GM18505 (cell line): ENCODE results near the gene CACNA1C.

Experiments used
- ATAC-seq: cut with Tn5 transposase; IDR thresholded peaks from one replicate; pipeline ENCODE4 v1.9.1; 2021; ENCODE audit not compliant: unreplicated experiment
- POLR2A ChIP-seq: IDR thresholded peaks from 4 replicates; pipeline ENCODE4 v1.6.1; 2011; ENCODE audit warnings: borderline replicate concordance; ENCODE audit not compliant: insufficient read depth, insufficient read length; ENCODE audit errors: extremely low read depth

CACNA1C gene

DNA sequence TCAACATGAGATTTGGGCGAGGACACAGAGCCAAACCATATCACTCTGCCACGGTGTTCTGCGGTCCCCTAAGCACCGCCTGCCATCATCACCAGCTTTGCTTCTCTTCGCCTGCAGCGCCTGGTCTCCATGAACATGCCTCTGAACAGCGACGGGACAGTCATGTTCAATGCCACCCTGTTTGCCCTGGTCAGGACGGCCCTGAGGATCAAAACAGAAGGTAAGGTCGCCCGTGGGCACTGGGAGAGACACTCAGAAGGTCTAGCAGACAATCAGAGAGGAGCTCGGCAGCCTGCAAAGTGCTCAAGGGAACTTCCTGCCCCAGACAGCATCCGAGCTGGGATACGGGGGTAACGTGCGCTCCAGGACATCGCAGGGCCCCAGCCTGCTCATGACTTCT is 616.0 kb downstream of the CACNA1C start:
- TF ChIP-seq POLR2A = no peak
- ATAC-seq = no peak

DNA sequence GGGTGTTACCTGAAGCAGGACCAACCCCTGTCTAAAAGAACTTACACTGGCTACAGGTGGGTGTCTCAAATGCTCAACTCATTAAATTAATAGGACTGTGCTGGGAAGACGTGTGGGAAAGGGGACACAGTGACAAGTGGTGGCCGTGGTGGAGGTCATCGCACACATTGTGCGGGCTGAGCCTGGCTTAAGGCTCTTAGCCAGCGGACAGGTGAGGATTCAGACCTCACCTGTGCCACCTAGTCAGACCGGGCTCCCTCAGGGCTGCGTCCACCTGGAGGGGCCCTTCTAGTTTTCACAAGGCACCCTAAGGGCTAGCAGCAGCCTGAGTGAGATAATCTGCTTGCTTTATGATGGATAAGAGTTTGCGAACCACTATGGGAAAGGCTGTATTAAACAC is 616.8 kb downstream of the CACNA1C start:
- no peak for TF ChIP-seq POLR2A
- no peak for ATAC-seq

DNA sequence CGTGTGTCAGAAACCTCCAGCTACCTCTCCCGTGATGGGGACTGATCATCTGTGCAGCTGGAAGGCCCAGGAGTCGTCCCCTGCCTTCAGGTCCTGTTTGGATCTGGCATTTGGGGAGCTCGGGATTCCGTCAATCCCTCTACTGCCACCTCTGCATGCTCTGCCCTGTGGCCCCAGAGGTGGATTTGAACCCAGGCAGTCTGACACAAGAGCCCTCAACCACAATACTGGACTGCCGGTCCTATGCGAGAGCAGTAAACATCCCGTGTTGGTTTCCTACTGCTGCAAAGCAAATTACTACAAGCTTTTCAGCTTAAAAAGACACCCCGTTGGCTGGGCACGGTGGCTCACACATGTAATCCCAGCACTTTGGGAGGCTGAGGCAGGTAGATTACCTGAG is 620.1 kb downstream of the CACNA1C start:
- TF ChIP-seq POLR2A = no peak
- no peak for ATAC-seq

DNA sequence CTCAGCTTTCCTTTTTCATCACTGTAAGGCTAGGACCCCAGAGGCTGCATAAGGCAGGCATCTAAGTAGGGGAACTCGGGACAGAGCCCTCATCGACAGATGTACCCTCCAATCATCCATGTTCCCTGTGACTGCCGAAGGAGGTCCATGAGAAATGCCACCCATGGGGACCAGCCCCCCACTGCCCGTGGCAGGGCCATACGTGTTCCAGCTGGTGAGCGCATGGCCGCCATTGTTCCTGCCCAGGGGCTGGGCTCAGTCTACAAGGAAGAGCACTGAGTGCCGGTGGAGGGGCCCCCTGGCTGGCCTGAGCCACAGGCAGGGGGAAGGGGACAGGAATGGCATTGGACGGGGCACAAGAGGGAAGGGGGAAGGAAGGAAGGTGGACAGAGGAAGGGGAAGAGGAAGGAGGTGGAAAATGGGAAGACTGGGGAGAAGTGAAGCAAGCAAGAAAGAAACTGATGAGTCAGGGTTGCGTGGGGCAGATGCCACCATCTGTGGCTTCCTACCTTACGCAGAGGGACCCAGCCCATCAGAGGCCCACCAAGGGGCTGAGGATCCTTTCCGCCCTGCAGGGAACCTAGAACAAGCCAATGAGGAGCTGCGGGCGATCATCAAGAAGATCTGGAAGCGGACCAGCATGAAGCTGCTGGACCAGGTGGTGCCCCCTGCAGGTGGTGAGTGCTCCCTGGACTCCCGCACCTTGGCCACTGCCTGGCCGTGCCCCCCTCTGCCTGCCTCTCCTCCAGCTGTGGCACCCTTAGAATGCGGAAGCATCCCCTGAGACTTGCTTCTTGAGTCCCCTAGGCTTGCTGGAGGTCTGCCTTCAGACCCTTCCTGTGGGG is 621.4 kb downstream of the CACNA1C start:
- ATAC-seq = no peak

DNA sequence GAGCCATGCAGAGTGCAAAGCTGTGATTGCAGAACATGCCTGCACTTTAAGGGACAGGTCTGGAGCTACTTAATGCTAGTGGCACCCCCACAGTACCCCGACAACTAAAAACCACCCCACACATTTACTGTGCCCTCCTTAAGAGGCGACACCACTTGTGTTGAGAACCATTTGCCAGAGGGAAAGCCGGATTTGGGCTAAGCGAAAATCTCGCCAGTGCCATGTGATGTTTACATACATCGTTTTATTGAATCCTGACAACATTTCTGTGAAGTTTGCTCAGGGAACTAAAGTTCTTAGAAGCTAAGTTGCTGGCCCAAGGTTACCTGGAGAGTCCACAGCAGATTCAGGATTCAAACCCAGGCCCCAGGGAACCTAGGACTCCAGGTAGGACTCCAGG is 623.0 kb downstream of the CACNA1C start:
- no peak for ATAC-seq
- no peak for TF ChIP-seq POLR2A

More for the DNA sequence above, 621.4 kb downstream of the CACNA1C start:
- no peak for TF ChIP-seq POLR2A

DNA sequence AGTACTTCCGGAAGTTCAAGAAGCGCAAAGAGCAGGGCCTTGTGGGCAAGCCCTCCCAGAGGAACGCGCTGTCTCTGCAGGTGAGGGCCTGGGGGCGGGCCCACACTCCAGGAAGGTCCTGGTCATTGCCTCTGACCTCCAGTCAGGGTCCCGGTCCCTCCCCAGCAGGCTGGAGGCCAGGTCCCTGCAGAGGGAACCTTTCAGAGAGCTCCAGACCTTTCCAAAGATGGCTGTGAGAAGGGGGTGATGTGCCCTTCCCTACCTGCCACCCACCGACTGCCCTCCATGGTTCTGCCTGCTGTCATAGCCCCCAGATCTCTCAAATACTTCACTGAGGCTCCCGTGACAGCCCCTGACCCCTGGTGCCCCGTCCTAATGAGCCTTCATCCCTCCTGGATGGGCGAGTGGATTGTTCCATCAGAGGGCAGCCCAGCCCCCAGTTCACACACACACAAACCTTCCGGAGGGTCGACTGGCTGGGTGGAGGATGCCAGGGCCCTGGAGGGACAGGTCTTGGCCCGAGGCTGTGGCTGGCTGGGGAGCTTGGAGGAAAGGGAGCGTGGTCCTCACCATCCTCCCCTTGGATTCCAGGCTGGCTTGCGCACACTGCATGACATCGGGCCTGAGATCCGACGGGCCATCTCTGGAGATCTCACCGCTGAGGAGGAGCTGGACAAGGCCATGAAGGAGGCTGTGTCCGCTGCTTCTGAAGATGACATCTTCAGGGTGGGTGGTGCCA is 624.5 kb downstream of the CACNA1C start:
- ATAC-seq = no peak
- no peak for TF ChIP-seq POLR2A

DNA sequence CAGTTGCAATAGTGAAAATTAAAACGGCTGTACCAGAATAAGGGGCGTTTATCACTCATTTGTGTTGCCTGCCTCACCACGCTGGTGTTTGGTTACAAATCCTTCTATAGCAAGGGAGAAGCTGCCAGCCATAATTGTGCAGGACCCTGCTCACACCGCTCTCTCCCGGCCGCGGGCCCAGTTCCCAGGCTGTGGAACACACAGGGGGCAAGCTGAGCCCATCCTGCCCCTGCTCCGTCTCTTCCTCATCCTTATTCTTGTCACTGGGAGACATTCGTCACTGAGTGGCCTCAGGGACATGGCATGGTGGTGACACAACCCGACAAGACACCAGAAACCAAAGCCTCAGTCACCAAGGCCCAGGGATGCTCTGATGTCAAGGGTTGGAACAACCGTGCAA is 625.6 kb downstream of the CACNA1C start:
- ATAC-seq = no peak
- no peak for TF ChIP-seq POLR2A

DNA sequence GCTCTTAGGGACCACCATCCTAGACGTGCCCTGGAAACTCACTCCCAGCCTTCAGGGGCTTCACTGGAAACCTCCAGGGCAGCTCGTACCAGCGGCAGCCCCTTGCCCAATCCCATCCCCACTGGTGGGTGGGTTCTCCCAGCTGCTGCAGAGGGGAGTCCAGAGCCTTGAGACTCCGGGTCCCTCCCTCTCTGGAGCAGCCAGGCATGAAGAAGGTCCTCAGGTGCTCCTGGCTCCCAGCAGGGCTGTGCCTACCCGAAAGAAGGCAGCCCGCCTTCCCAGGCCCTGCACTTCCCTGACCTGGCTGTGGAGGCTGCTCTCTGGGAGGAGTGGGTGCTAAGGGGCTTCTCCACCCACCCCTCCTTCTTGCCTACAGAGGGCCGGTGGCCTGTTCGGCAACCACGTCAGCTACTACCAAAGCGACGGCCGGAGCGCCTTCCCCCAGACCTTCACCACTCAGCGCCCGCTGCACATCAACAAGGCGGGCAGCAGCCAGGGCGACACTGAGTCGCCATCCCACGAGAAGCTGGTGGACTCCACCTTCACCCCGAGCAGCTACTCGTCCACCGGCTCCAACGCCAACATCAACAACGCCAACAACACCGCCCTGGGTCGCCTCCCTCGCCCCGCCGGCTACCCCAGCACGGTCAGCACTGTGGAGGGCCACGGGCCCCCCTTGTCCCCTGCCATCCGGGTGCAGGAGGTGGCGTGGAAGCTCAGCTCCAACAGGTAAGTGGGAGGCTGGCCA is 626.5 kb downstream of the CACNA1C start:
- no peak for ATAC-seq

DNA sequence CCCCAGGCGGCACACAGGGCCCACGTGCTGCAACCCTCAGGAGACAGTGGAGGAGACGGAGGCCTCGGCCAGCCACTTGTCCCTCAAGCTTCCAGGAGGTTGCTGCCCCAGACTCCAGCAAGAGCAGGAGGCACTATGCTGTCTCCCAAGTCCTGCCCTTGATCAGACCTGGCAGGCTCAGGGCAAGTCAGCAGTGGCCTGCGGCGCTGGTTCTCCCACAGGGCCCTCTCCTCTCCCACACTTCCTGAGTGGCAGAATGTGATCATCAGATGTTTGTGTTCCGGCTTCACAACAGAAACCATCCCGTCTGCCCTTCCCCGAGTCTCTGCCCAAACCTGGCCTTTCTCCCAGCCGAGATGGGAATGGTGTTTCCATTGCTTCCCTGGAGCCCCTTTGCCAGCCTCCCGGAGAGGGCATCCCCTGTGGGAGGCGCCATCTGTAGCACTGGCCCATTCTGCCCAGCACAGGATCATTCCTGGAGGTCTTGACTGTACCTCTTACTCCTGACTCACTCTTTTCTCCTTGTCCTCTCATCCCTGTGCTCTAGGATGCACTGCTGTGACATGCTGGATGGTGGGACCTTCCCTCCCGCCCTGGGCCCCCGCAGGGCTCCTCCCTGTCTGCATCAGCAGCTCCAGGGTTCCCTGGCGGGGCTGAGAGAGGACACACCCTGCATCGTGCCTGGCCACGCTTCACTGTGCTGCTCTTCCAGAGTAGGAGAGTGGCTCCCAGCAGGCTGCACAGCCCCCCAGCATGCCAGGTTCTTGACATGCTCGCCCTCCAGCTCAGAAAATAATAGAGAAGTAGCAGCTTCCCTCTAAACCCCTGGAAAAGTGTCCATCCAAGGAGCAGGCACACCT is 627.3 kb downstream of the CACNA1C start:
- no peak for TF ChIP-seq POLR2A
- ATAC-seq = no peak

More for the DNA sequence above, 626.5 kb downstream of the CACNA1C start:
- no peak for TF ChIP-seq POLR2A

DNA sequence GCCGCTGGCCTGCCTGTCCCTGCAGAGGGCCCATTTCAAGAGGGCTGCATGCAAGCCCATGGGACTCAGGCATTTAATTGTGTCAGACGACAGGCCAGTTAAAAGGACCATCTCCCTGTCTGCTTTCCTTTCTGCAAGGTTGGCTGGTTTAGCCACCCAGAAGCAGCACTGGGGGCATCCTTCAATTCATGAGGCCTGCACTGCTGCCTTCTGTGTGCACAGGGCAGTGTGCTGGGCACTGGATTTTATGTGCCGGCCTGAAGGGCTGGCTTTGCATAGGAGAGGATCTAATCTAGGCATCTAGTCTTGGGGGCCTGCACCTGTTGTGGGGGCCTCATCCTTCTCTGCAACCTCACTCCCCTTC is 627.9 kb downstream of the CACNA1C start:
- no peak for TF ChIP-seq POLR2A
- ATAC-seq = no peak

DNA sequence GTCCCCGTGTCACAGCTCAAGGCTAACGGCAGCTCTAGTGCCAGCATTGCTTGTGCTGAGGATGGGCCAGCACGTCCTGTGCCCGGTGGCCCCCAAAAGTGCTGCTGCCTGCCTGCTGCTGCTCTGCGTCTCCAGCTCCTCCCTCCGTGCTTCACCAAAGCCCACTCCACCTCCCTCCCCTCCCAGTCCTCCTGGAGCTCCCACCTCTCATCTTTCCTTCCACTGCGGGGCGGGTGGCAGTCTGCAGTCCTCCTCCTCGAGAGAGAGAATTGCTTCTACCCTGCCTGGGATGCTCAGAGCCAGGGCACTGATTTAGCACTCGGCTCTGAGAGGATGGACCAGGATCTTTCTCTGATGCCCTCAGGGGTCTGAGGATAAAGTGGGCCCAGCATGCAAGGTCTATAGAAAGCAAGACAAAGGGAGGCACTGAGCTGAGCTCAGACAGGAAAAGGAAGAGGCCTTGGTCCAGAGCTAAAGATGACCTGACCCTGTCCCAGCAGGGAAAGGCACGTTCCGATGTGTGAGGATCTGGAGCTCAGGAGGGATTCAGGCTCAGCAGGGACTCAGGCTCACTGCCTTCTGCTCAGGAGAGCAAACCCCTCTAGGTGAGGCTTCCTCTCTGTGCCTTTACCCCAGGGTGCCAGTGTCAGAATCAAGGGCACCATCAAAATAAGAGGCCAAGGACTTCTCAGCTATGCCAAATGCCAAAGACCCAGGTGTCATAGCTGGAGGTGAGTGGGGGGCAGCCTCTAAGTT is 628.8 kb downstream of the CACNA1C start:
- no peak for TF ChIP-seq POLR2A
- ATAC-seq = no peak
